Measurements from ENCODE around the gene ARSD.
"Not testable (repeated sequence)": the region's sequence is repeated elsewhere in the genome, so short reads cannot be mapped to it uniquely, and the experiment has no call there.

The ARSD gene

DNA sequence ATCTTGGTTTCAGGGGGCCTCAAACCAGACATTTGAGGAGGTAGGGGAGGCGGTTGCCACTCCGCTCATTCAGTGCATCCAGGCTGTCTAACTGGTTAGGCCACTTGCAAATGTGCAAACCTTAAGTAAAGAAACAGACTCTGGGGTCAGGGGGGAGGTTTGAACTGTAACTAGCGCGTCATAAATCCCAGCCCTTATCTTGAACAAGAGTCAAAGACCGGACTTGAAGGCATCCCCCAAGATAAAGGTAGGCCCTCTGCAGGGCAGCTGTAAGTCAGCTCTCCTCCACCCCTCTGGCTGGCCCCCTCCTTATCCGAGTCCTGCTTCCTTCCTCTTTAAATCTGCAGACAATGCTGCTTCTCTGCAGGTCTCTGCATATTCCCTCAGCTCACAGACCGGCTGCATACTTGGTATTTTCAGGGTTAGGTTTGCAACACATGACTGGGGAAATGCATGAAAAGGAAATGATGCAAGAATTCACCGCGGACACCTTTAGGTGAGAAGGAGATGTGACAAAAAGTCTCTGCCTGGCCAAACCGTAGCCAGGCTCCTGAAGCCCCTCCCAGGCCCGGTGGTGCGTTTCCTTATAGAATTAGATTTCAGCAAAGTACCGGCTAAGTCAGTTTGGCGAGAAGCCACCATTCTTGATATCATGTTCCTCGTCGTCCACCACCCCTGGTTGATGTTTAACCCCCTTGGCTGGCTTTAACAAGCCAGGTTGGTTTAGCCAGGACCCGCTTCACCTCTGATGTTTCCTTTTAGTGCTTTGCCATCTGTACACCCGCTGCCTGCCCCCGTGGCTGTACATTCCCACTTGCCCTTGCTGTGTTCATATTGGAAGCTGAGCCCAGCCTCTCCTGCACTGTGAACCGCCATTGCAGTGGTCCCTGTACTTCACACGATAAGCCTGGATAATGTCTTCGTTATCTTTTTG lies 31.2 kb downstream of the ARSD start:
- peak in 1 of 3 donors; percentile 0 for DNase-seq (ENCODE audit: low read depth in 2 of 3, low spot score in 1 of 3)

DNA sequence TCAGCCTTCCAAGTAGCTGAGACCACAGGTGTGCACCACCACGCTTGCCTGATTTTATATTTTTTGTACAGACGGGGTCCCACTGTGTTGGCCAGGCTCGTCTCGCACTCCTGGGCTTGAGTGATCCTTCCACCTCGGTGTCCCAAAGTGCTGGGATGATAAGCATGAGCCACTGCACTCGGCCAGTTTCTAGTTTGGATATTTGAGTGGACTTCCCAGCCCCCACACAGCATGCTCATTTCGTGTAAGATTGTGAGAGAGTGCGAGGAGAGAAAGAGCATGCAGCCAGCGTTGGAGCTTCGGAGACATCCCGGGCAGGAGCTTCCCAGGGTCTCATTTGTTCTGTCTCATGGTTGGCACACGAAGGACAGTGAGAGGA lies 31.8 kb downstream of the ARSD start:
- DNase-seq (ENCODE audit: low read depth in 2 of 3, low spot score in 1 of 3), result no peak

DNA sequence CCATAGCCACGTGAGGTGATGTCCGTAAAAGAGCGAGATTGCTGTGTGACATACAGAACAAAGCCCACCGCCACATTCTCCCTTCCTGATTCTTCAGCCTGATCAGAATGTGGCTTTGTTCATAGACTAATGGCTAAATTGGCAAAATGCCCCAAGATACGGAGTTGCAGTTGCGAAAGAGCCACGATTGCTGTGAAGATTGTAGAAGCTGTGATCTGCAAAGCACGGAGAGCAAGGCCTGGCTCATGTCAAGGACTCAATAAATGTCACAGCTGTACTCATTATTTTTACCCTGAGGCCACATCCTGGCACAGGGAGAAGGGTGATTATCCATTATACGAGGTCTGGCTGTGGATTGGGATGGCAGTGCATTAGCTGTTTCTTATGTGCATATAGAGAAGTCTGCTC lies 34.2 kb downstream of the ARSD start:
- DNase-seq (ENCODE audit: low read depth in 2 of 3, low spot score in 1 of 3), result no peak

DNA sequence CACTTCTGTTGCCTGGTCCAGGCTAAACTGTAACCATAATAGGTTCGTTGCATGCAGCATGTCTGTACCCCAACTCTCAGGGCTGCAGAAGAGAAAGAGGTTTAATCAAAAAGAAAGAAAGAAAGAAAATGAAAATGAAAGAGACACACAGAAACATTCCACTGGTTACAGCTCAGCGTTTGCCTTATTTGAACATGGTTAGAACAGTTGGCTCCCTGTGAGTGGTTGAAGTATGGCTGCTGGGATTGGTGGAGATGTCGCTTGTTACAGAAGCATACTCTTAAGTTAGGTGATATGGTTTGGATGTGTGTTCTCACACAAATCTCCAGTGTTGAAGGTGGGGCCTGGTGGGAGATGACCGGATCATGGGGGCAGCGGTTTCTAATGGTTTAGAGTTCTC lies 36.3 kb downstream of the ARSD start:
- DNase-seq (ENCODE audit: low read depth in 2 of 3, low spot score in 1 of 3), result no peak

DNA sequence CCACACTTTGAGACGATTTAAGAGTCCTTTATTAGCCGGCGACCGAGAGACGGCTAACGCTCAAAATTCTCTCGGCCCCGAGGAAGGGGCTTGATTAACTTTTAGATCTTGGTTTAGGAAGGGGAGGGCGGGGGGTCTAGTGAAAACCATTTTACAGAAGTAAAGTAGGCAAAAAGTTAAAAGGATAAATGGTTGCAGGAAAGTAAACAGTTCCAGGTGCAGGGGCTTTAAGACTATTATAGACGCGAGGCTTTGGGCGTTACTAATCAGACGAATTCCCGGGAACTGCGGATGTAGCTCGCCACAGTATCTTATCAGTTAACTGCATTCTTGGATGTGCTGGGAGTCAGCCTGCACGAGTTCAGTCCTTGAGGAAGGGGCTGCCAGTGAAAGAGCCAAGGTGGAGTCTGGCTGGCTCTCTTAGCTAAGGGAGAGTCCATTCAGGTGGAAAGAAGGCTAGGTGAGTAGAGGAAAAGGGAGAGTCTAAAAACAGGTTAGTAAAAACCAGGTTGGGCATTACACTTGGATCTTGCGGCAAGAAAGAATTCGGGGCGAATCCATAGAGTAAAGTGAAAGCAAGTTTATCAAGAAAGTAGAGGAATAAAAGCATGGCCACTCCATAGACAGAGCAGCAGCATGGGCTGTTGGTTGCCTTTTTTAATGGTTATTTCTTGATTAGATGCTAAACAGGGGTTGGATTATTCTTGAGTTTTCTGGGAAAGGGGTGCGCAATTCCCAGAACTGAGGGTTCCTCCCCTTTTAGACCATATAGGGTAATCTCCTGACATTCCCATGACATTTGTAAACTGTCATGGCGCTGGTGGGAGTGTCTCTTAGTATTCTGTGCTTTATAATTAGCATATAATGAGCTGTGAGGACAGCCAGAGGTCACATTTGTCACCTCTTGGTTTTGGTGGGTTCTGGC lies 38.3 kb downstream of the ARSD start:
- DNase-seq (ENCODE audit: low read depth in 2 of 3, low spot score in 1 of 3), result not testable (repeated sequence)

DNA sequence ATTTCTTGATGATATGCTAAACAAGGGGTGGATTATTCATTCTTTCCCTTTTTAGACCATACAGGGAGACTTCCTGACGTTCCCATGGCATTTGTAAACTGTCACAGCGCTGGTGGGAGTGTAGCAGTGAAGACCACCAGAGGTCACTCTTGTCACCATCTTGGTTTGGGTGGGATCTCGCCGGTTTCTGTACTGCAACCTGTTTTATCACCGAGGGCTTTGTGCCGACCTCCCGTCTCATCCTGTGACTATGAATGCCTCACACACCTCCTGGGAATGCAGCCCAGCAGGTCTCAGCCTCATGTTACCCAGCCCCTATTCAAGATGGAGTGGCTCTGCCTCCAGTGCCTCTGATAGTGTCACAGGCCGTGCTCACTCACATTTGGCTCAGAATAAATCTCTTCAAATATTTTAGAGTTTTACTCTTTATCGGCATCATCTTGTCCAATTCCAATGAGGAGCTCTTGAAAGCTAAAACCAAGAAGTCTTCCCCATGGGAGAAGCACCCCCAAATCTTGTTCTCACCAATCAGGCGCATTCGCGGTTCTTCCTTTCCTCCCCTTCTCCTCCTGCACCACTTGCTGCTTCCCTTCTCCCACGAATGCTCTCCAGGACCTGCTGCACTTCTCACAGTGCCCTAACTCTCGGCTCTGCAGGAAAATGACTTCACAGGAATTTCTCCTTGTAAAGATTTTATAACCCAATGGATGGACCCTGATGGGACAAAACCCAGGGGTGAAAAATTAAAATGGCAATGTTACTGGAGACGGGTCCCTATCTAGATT lies 39.2 kb downstream of the ARSD start:
- not testable (repeated sequence) for DNase-seq (ENCODE audit: low read depth in 2 of 3, low spot score in 1 of 3)

DNA sequence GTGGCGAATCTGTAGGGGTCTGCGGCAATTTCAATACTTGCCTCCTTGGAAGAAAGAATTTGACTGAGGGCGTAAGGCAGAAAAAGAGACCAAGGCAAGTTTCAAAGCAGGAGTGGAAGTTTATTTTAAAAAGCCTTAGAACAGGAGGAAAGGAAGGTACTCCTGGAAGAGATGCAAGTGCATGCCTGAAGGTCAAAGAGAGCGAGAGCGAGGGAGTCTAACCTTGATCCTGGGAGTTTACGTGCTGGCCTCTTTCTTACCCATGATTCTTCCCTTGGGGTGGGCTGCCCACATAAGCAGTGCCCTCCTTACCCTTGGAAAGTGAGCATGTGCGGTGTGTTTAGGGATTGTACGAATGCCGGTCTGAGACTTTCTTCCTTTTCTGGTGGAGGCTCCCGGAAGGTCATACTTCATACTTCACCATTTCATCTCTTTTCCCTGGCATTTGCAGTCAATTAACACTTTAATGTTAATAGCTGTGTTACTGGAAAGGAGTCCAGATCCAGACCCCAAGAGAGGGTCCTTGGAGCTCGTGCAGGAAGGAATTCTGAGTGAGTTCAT lies 40.0 kb downstream of the ARSD start:
- no peak for DNase-seq (ENCODE audit: low read depth in 2 of 3, low spot score in 1 of 3)

DNA sequence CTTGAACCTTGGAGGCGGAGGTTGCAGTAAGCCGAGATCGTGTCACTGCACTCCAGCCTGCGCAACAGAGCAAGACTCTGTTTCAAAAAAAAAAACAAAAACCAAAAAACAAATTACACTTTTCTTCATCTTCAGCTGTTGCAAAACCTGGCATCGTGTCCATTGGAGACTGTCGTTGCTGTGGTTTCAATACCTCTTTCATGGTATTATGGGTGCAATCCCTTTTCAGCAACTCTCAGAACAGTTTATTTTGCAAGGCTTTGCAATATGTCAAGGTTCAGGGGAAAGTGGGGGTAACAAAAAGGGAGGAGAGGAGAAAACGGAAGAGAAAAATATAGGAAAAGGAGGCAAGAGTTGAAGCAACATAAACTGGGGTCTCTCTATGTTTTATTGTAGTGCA lies 40.8 kb downstream of the ARSD start:
- no peak for DNase-seq (ENCODE audit: low read depth in 2 of 3, low spot score in 1 of 3)

DNA sequence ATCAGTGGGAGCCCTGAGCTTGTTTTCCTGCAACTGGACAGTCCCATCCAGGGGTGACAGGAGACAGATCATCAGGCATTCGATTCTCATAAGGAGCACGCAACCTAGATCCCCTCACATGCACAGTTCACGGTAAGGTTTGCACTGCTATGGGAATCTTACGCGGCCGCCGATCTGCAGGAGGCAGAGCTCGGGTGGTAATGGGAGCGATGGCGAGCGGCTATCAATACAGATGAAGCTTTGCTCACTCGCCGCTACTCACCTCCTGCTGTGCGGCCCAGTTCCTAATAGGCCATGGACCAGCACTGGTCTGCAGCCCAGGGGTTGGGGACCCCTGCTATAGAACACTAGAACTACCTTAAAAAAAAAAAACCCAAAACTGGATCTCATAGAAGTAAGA lies 45.4 kb downstream of the ARSD start:
- DNase-seq (ENCODE audit: low read depth in 2 of 3, low spot score in 1 of 3), result no peak

DNA sequence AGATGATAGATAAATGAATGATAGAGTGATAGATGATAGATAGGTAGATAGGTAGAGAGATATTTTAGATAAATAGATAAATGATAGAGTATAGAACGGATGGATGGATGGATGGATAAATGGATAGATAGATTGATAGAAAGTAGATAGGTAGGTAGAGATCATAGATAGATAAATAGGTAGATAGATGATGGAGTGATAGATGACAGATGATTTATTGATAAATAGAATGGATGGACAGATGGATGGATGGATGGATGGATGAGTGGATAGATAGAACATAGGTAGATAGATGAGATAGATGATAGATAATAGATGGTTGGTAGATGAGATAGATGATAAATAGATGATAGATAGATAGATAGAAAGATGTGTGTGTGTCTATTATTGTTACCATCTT lies 49.5 kb downstream of the ARSD start:
- no peak for DNase-seq (ENCODE audit: low read depth in 2 of 3, low spot score in 1 of 3)

DNA sequence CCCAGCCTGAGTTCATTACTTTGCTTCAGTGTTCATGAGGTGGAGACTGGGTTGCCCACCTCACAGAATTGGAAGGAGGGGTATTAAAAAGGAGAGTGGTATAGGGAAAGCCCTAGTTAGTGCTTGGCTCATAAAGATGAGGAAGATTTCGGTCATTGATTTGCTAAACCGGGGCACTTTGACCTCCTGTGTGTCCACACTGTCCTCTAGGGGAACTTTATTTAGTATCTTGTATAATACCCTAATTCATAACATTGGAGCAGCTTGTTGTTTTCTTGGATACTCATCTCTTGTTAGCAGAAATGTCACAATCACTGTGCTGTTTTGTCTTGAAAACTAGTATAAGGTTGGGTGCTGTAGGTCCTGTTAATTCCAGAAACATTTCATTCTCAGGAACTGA lies 50.6 kb downstream of the ARSD start:
- DNase-seq (ENCODE audit: low read depth in 2 of 3, low spot score in 1 of 3), result no peak

DNA sequence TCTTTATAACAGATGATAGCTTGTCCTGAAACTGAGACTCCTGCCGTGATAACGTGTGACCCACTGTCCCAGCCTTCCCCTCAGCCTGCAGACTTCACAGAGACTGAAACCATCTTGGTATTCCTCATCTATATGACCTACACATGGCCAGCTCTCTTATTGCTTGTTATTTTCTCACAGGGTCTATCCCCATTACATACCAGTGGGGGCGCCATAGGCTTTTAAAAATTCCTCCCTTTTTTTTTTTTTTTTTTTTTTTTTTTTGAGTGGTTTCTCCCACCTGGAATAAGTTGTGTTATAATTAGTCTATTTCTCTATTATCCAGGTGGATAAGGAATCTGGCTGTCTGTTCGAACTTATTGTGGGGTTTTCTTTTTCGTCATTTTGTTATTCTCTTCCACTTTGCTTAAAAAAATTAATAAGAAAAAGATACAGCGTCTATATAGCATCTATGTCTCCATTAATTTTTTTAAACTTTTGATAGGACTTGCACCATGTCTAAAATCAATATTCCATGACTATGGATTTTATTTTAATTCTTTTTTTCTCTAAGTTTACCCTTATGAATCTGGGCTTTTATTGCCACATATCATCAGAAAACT lies 53.2 kb downstream of the ARSD start:
- no peak for DNase-seq (ENCODE audit: low read depth in 2 of 3, low spot score in 1 of 3)

DNA sequence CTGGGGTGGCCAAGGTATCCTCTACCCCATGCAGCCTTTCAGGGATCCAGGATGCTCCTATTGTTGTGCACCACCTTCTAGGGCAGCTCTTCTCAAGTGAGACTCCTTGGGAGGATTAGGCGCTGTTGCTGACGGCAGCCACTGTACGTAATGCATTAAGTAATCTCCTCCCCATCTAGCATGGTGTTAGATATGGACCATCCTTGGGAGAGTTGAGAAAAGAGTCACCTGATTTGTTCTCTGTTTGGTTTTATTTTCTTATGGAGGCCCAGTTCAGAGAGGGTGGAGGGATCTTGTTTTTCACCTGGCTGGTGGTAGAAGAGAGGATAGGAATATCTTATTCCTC lies 54.0 kb downstream of the ARSD start:
- DNase-seq (ENCODE audit: low read depth in 2 of 3, low spot score in 1 of 3), result no peak

DNA sequence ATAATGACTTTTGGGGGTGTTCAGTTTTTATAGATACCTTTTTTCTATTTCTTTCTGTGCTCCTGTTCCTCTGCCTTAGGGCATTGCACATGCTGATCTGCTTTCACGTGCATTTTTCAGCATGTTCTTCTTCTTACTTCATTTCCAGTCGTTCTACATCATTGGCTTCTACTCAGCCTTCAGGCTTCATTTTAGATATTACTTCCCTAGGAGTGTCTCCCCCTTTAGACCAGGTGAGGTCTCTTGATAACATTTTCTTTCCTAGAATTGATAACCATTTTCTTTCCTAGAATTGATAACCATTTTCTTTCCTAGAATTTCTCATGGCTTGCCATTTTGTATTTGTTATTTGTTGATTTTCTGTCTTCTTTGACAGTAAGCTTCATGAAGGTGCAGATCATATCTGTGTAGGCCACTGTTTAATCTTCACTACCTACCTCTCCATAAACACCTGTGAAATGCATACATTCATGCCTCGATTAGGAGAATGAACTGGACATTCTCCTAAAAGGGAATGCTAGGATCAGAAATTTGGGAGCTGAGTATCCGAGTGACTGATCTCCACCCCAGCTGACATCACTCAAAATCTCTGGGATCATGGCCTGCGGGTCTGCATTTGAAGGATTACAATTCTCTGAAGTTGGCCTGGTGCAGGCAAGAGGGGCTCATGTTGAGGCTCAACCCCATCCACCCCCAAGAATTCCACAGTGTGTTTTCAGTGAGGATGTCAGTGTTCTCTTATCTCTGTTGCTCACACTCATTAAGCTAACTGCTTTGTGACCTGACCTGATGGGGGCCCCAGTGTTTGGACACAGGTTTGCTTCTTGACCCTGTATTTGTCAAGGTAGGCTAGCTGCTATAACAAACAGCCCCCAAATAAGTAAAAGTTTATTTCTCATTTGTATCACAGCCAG lies 54.7 kb downstream of the ARSD start:
- DNase-seq (ENCODE audit: low read depth in 2 of 3, low spot score in 1 of 3), result no peak

DNA sequence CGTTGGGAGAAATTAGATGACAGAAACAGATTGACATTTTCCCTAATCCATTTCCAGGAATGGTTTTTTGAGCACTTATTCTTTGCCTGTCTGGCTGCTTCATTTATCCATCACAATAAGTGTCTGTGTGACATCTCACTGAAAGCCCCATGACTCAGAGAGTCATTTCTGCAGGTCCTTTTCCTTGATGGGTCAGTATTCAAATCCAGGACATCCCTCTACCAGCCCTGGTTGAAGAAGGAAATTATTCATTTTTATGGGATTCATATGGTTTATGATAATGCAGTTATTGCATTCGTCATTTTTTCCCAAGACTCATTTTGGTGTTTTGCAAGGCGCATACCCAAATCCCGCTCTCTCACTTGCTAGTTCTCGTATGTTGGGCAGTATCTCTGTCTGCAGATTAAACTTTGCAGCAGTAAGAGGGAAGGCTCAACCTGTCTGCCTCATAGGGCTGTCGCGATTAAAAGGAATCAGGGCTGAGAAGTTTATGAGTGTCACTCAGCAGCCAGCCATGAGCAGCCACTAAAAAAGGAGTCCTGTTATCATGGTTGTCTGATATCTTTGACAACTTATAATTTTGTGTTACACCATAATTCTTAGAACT lies 56.4 kb downstream of the ARSD start:
- DNase-seq (ENCODE audit: low read depth in 2 of 3, low spot score in 1 of 3), result no peak

DNA sequence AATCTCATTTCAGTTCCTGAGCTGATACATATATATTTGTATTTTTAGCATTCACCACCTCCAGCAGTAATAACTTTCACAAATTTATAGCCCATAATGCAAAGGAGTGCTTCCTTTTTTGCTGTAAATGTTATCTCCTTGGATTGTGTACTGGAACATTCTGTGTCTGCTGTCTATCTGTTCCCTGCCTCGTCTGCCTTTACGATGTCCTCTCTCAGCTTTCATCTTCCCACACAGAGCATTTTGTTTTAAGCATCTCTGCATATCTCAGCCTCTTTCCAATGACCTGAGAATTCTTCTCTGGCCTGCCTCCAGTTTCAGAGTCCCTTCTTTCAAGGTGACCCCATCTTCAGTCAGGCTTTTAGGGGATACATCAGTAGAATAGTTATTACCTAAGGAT lies 57.3 kb downstream of the ARSD start:
- no peak for DNase-seq (ENCODE audit: low read depth in 2 of 3, low spot score in 1 of 3)

DNA sequence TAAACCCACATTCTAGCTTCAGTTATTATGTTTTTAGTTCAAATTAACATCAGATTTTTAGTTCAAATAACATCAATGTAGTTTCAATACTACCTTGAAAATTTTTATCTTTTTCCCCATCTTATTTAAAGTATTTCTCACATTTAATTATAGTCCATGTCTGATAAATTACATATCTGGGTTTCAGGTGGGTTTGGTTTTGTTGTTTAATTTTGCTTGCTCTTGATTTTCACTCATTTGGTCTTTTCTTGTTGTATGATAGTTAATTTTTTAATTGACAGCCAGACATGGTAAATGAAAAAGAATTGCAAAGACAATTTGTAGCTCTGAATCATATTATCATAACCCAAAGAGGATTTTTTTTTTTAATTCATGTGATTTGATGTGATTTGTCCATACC lies 58.5 kb downstream of the ARSD start:
- no peak for DNase-seq (ENCODE audit: low read depth in 2 of 3, low spot score in 1 of 3)

DNA sequence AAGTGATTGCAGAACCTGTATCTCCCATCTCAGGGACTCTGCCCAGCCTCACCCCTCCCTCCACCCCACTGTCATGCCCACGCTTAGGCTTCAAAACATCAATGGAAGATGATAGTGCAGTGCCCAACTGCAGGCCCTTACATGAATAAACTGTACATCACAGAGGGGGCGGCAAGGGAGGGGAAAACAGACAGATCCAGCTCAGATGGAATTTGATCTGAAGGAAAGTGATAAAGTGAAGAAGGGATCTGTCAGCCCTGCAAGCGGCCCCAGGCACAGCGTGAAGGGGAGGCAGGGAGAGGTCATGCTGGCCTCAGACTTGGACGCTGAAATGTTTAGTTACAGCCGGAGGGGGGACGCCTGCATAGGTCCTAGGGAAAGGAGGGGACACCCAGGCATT lies 61.9 kb downstream of the ARSD start:
- DNase-seq (ENCODE audit: low read depth in 2 of 3, low spot score in 1 of 3), result no peak

DNA sequence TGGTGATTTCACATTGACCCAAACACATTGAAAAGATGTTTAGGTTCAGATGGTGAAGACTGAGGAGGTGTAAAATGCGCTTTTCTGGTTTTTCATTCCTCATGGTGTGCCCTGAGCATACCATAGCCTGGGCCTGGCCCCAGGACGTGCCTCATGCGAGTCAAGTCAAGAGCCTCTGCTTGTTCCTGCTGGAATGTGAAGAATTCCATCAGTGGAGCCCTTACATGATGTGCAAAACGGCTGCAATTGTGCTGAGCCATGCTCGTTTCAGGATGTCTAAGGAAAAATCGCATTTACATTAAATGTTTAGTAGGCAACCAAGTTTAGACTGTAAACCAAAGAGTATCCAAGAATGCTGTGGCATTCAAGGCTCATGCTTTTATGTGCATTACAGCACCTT lies 65.5 kb downstream of the ARSD start:
- DNase-seq (ENCODE audit: low read depth in 2 of 3, low spot score in 1 of 3), result no peak

All from stimulated activated CD4-positive, alpha-beta T cell treated with anti-CD3 and anti-CD28 coated beads, Interleukin-12 subunit alpha, Interleukin-12 subunit beta, amount 100 ng/mL, for 48 hours (primary cell).